Activated B cell treated with CpG ODN at 0.5 μM for 24 hours (primary cell): ENCODE data around the gene RSPRY1. TPM values are rescaled to one million over a fixed set of nuclear protein-coding genes. Genes with fewer than 3 reads are reported as not detected.

ENCODE experiments used
- ATAC-seq: fragments of 200-7000 bp; cut with Tn5 transposase; one replicate; pipeline ENCODE4 v1.10.0; 2021; ENCODE audit warnings: low read depth, mild to moderate bottlenecking, moderate library complexity
- CTCF ChIA-PET: fragments of 350-600 bp; sonication (Branson Sonifier 250); formaldehyde crosslinking; loops from one replicate; lab custom pipeline; 2021; ENCODE audit warnings: antibody characterized with exemption; lab: Charles Lee
- POLR2A ChIA-PET: fragments of 350-600 bp; sonication (Branson Sonifier 250); formaldehyde crosslinking; loops from one replicate; lab custom pipeline; 2021; ENCODE audit warnings: antibody characterized with exemption; lab: Charles Lee
- DNase-seq: peaks from one replicate; pipeline ENCODE4 v3.0.0; 2022
- H3K27ac Mint-ChIP-seq: one replicate; pipeline ENCODE4 v1.8.0; 2020; ENCODE audit warnings: mixed read lengths
- H3K27me3 Mint-ChIP-seq: one replicate; pipeline ENCODE4 v1.8.0; 2021; ENCODE audit warnings: mixed read lengths
- H3K36me3 Mint-ChIP-seq: one replicate; pipeline ENCODE4 v1.8.0; 2021; ENCODE audit warnings: low read depth, mixed read lengths
- H3K4me1 Mint-ChIP-seq: one replicate; pipeline ENCODE4 v1.8.0; 2021; ENCODE audit warnings: mixed read lengths
- H3K4me3 Mint-ChIP-seq: one replicate; pipeline ENCODE4 v1.8.0; 2020; ENCODE audit warnings: mild to moderate bottlenecking, mixed read lengths
- H3K9me3 Mint-ChIP-seq: one replicate; pipeline ENCODE4 v1.8.0; 2020; ENCODE audit warnings: mixed read lengths
- intact Hi-C: fragments of 100-400 bp; cut with micrococcal nuclease; formaldehyde crosslinking; loops from one replicate; pipeline ENCODE4 v1.15.1; 2024
- total RNA-seq: library from RNA; stranded (reverse); gene quantifications from 2 replicates; pipeline ENCODE4 v1.2.3, GENCODE V29; 2022
- TF ChIP-seq, protein P1 (sequence below): fragments of 200-600 bp; IDR thresholded peaks from one replicate; pipeline ENCODE4 v1.8.0; 2022; ENCODE audit warnings: antibody characterized with exemption, mild to moderate bottlenecking

Gene RSPRY1
- 32.6 and 39.9 TPM in 2 replicates for total RNA-seq

DNA sequence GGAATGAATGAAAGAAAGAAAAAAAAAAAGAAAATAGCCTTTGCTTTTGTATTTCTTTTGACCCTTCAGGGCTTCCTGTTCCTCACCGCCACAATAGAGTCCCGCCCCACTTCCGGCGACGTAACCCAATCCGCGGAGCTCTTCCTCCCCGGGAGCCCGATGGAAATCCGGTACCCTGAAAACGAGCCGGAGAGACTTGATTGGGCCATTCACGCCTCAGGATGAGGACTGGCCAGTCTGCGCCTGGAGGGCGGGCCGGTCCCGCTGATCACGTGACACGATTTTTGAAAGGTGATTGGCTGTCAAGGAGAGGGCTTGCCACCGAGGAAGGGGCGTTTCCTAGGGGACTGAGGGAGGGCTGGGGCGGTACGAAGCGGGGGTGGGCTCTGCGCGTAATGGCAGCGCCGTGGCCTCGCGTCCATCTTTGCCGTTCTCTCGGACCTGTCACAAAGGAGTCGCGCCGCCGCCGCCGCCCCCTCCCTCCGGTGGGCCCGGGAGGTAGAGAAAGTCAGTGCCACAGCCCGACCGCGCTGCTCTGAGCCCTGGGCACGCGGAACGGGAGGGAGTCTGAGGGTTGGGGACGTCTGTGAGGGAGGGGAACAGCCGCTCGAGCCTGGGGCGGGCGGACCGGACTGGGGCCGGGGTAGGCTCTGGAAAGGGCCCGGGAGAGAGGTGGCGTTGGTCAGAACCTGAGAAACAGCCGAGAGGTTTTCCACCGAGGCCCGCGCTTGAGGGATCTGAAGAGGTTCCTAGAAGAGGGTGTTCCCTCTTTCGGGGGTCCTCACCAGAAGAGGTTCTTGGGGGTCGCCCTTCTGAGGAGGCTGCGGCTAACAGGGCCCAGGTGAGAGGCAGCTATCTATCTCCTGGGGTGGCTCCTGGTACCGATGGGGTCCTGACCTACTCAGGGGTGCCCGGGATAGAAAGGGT lies at the start of gene RSPRY1, which contains the start of gene PSME3IP1:
Gene RSPRY1 (plus strand): TSS at position 385 of the 927 bp plus-strand sequence. CDS start 18,330 bp downstream, outside the sequence.
Gene PSME3IP1 (minus strand): TSS at position 95 of the 927 bp plus-strand sequence. CDS start 12,185 bp downstream, outside the sequence.
- no peaks in the 10 kb centered on the region for H3K9me3 Mint-ChIP-seq
- DNase-seq (peak; percentile 89), ATAC-seq (peak; percentile 91)
- peak within 1 kb of the TSS; percentile 95 for H3K27ac Mint-ChIP-seq
- no peaks in the 10 kb centered on the region for H3K27me3 Mint-ChIP-seq
- intact Hi-C loops = loop anchor here (1.0 to 5.0 kb wide), 8 partner anchors 59 to 735 kb away; partner anchors contain the start of genes ARL2BP, CCDC102A, CIAPIN1 and COQ9
- H3K4me1 Mint-ChIP-seq = peaks cover 57% of the 10 kb centered on the region
- TF ChIP-seq, protein P1, sequence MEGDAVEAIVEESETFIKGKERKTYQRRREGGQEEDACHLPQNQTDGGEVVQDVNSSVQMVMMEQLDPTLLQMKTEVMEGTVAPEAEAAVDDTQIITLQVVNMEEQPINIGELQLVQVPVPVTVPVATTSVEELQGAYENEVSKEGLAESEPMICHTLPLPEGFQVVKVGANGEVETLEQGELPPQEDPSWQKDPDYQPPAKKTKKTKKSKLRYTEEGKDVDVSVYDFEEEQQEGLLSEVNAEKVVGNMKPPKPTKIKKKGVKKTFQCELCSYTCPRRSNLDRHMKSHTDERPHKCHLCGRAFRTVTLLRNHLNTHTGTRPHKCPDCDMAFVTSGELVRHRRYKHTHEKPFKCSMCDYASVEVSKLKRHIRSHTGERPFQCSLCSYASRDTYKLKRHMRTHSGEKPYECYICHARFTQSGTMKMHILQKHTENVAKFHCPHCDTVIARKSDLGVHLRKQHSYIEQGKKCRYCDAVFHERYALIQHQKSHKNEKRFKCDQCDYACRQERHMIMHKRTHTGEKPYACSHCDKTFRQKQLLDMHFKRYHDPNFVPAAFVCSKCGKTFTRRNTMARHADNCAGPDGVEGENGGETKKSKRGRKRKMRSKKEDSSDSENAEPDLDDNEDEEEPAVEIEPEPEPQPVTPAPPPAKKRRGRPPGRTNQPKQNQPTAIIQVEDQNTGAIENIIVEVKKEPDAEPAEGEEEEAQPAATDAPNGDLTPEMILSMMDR = no peak
- ChIA-PET POLR2A (interaction anchor here (0.6 to 3.1 kb wide), 35 partner anchors 8 to 739 kb away, joined by 3 to 21 read pairs (median 4); partner anchors contain the start of genes ARL2BP, CIAPIN1, COQ9 and CPNE2), CTCF (interaction anchor here (0.6 to 0.7 kb wide), 2 partner anchors 141 to 326 kb away, joined by 3 to 4 read pairs; no protein-coding TSS in a partner anchor)
- H3K36me3 Mint-ChIP-seq = peaks cover 18% of the 10 kb centered on the region
- peak within 1 kb of the TSS; percentile 92 for H3K4me3 Mint-ChIP-seq

DNA sequence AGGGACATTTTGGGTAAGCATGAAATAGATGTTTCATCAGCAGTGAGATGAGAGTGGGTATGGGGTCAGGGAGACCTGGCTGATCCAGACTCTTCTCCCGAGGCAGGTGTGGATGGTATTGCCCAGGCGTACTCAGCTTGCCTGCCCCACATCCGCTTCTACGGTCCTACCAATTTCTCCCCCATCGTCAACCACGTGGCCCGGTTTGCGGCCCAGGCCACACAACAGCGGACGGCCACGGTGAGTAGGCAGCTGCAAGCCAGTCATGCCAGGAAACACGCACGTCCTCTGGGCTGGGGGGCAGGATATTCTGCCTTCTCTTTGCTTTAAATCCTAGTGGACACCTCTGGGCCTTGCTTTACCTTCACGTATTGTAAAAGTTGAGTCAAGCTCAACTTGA lies 49.1 kb upstream of the RSPRY1 start:
- Mint-ChIP-seq H3K9me3 (no peaks in the 10 kb centered on the region), H3K4me1 (peaks cover 56% of the 10 kb centered on the region), H3K4me3 (no peak overlapping the region), H3K27ac (no peak overlapping the region), H3K36me3 (no peaks in the 10 kb centered on the region), H3K27me3 (no peaks in the 10 kb centered on the region)
- DNase-seq = no peak
- TF ChIP-seq, protein P1 = no peak
- ChIA-PET CTCF (no interaction called here), POLR2A (no interaction called here)
- ATAC-seq = no peak
- intact Hi-C loops = no loop called here

DNA sequence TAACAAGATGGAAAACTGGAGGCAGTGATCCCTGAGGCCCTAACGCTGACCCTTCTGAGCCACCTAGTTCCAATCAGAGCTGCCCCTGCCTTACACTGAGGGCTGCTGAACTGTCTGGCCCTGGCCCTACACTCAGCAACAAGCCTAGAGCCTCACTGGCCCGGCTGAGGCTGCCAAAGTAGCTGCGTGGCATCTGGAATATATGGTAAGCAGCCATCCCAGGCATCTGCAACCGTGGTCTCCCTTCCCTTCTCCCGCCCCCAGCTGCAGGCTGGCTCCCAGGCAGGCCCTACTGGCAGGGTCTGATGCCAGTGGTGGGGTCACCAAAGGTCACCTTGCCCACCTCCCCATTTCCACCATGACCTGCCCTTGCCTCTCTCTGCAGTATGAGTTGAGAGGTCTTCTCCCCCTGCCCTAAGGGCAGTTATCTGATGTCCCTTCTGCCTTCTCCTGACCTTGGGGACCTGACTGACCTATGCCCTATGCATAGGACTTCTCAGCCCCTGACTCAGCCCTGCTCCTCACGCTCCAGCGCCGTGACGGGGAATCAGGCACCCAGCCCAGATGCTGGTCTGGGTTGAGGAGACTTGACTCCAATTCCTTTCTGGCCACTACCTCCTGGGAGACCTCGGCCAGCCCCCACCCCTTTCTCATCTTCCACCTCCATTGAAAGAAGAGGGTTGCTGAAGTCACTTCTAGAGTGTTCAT lies 48.4 kb upstream of the RSPRY1 start:
- no peaks in the 10 kb centered on the region for H3K9me3 Mint-ChIP-seq
- no peak for ATAC-seq
- H3K4me1 Mint-ChIP-seq = peaks cover 62% of the 10 kb centered on the region
- H3K36me3 Mint-ChIP-seq = no peaks in the 10 kb centered on the region
- intact Hi-C loops = no loop called here
- DNase-seq = no peak
- TF ChIP-seq, protein P1 = no peak
- no peak overlapping the region for H3K27ac Mint-ChIP-seq
- CTCF ChIA-PET = no interaction called here
- POLR2A ChIA-PET = interaction anchor here (0.6 kb wide), 1 partner anchor 139 kb away, joined by 6 read pairs; no protein-coding TSS in a partner anchor
- no peak overlapping the region for H3K4me3 Mint-ChIP-seq
- no peaks in the 10 kb centered on the region for H3K27me3 Mint-ChIP-seq

DNA sequence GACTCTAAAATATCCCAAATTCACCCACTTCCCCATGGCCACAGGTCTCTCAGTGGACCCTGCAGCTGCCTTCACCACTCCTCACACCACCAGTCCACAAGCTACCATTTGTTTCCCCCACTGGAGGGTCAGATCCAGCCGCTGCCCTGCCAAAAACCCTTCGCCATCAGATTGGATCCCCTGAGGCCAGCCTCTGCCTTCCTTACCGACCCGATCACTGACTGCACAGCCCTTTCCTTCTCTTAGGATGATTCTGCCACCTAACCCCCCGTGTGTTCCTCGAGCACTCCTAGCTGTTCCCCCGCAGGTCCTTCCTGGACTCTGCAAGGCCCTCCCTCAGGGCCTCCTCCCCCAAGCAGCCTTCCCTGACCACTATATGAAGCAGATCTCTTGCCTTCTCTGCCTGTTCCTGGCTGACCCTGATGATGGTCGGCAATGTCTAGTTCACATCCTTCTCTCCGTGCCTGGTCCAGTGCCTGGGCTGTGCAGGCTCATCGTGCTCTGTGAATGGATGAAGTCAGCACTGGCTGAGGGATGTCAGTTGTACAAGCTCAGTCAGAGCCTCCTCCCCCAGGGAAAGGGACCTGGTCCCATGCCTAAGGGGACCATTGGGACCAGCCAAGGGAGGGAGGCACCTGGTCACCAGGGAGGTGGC lies 47.7 kb upstream of the RSPRY1 start:
- TF ChIP-seq, protein P1 = no peak
- peak; percentile 11 for DNase-seq
- no peak overlapping the region for H3K4me3 Mint-ChIP-seq
- intact Hi-C loops = no loop called here
- no peaks in the 10 kb centered on the region for H3K9me3 Mint-ChIP-seq
- no peak for ATAC-seq
- CTCF ChIA-PET = no interaction called here
- no peak overlapping the region for H3K27ac Mint-ChIP-seq
- H3K27me3 Mint-ChIP-seq = no peaks in the 10 kb centered on the region
- no peaks in the 10 kb centered on the region for H3K36me3 Mint-ChIP-seq
- peaks cover 60% of the 10 kb centered on the region for H3K4me1 Mint-ChIP-seq
- POLR2A ChIA-PET = interaction anchor here (0.6 kb wide), 1 partner anchor 140 kb away, joined by 6 read pairs; no protein-coding TSS in a partner anchor
